OCI-M2 (cell line): ENCODE measurements around the gene ARID1B.

Experiments used
- DNase-seq: peaks from one replicate; lab custom pipeline; 2025; ENCODE audit not compliant: unreplicated experiment; lab: John Stamatoyannopoulos, UW

Gene ARID1B

GRCh38 chr6:157093536-157093935 lies 316.4 kb downstream of the ARID1B start:
- no peak for DNase-seq

GRCh38 chr6:157094038-157094437 lies 316.9 kb downstream of the ARID1B start:
- no peak for DNase-seq

GRCh38 chr6:157095084-157095483 lies 317.9 kb downstream of the ARID1B start:
- DNase-seq, result no peak

- DNase-seq, result no peak
These were observed 318.4 kb downstream of the ARID1B start for GRCh38 chr6:157095569-157095968.

GRCh38 chr6:157096105-157096504 lies 318.9 kb downstream of the ARID1B start:
- DNase-seq, result no peak

GRCh38 chr6:157096522-157096921 lies 319.3 kb downstream of the ARID1B start:
- no peak for DNase-seq

GRCh38 chr6:157097255-157097955 lies 320.2 kb downstream of the ARID1B start:
- no peak for DNase-seq

- no peak for DNase-seq
These were observed 321.8 kb downstream of the ARID1B start for GRCh38 chr6:157098999-157099398.

- DNase-seq, result peak; percentile 46
These were observed 322.9 kb downstream of the ARID1B start for GRCh38 chr6:157099912-157100593.

- no peak for DNase-seq
These were observed 324.0 kb downstream of the ARID1B start for GRCh38 chr6:157101166-157101565.

GRCh38 chr6:157104803-157105202 lies 327.6 kb downstream of the ARID1B start:
- no peak for DNase-seq

- DNase-seq, result no peak
These were observed 329.3 kb downstream of the ARID1B start for GRCh38 chr6:157106487-157106886.

GRCh38 chr6:157107571-157107914 lies 330.4 kb downstream of the ARID1B start:
- DNase-seq, result no peak

GRCh38 chr6:157107915-157108651 lies 330.9 kb downstream of the ARID1B start:
- DNase-seq, result no peak

GRCh38 chr6:157108923-157109322 lies 331.7 kb downstream of the ARID1B start:
- no peak for DNase-seq

- DNase-seq, result no peak
These were observed 333.4 kb downstream of the ARID1B start for GRCh38 chr6:157110607-157111006.

- no peak for DNase-seq
These were observed 336.2 kb downstream of the ARID1B start for GRCh38 chr6:157113389-157113788.

- DNase-seq, result no peak
These were observed 339.2 kb downstream of the ARID1B start for GRCh38 chr6:157116426-157116825.

- DNase-seq, result no peak
These were observed 340.4 kb downstream of the ARID1B start for GRCh38 chr6:157117431-157118095.

- DNase-seq, result no peak
These were observed 342.4 kb downstream of the ARID1B start for GRCh38 chr6:157119502-157120027.

GRCh38 chr6:157120534-157121232 lies 343.5 kb downstream of the ARID1B start:
- no peak for DNase-seq
